A549 (cell line): ENCODE measurements around the gene KLRK1. TPM values are rescaled to one million over a fixed set of nuclear protein-coding genes. Genes with fewer than 3 reads are reported as not detected.

Source experiments
- ATAC-seq, 2 experiments: fragments of 200-7000 bp in 1 of 2; fragments of >200 bp in 1 of 2; cut with Nextera tagmentation in 1 of 2; cut with Tn5 transposase in 1 of 2; 3 replicates each; pipeline versions ENCODE4 v1.8.0 to v1.9.1; 2018 to 2020; ENCODE audit warnings: mild to moderate bottlenecking in 1 of 2, moderate library complexity in 1 of 2
- CTCF ChIA-PET: fragments of 300-600 bp; sonication (Branson Sonifier 250); formaldehyde crosslinking; extraction: SDS; loops from one replicate; lab custom pipeline; 2021; ENCODE audit warnings: antibody characterized with exemption, inconsistent platforms; lab: Yijun Ruan, JAX
- POLR2A ChIA-PET: fragments of 350-600 bp; formaldehyde crosslinking; extraction: SDS; loops from one replicate; lab custom pipeline; 2021; ENCODE audit warnings: antibody characterized with exemption, inconsistent platforms; lab: Yijun Ruan, JAX
- DNase-seq, 2 experiments: peaks; one replicate each; pipeline versions ENCODE4 v3.0.0 to v3.0.0-alpha.2; 2011 to 2016; ENCODE audit warnings: low read depth in 1 of 2, low spot score in 1 of 2
- FAIRE-seq: peaks from 2 replicates; lab custom pipeline; 2011; peaks lifted over from hg19 to GRCh38; lab: Jason Lieb, UNC
- H3K27ac ChIP-seq, 2 experiments: fragments of >200 bp; sonication (Bioruptor Twin); formaldehyde crosslinking; 3 replicates each; pipeline ENCODE4 v1.5.1; 2016 to 2017
- H3K4me1 ChIP-seq: fragments of >200 bp; sonication (Bioruptor Twin); formaldehyde crosslinking; 3 replicates; pipeline ENCODE4 v1.6.1; 2016
- H3K4me2 ChIP-seq: fragments of >200 bp; sonication (Bioruptor Twin); formaldehyde crosslinking; 3 replicates; pipeline ENCODE4 v1.6.1; 2016
- H3K4me3 ChIP-seq: fragments of >200 bp; sonication (Bioruptor Twin); formaldehyde crosslinking; 3 replicates; pipeline ENCODE4 v1.5.1; 2016
- H3K9me3 ChIP-seq: fragments of >200 bp; sonication (Bioruptor Twin); formaldehyde crosslinking; 3 replicates; pipeline ENCODE4 v1.6.1; 2016
- CBX8 ChIP-seq: fragments of 200-600 bp; sonication (generic); IDR thresholded peaks from 2 replicates; pipeline ENCODE4 v1.6.1; 2016
- EHF ChIP-seq: fragments of 250-450 bp; sonication (Bioruptor Pico); IDR thresholded peaks from 2 replicates; pipeline ENCODE4 v1.5.0; 2020; ENCODE audit warnings: mild to moderate bottlenecking
- HDAC2 ChIP-seq: fragments of 200-600 bp; sonication (generic); IDR thresholded peaks from 2 replicates; pipeline ENCODE4 v1.6.1; 2016
- HOXA7 ChIP-seq: fragments of 250-450 bp; sonication (Bioruptor Pico); IDR thresholded peaks from 2 replicates; pipeline ENCODE4 v1.5.0; 2020; ENCODE audit warnings: mild to moderate bottlenecking, moderate library complexity
- HOXB5 ChIP-seq: fragments of 250-450 bp; sonication (Bioruptor Pico); IDR thresholded peaks from 2 replicates; pipeline ENCODE4 v1.5.0; 2020; ENCODE audit warnings: mild to moderate bottlenecking, moderate library complexity
- JUN ChIP-seq, 2 experiments: fragments of >200 bp; sonication (Bioruptor Twin); formaldehyde crosslinking; IDR thresholded peaks; 2 replicates in 1 of 2; 3 replicates in 1 of 2; pipeline ENCODE4 v1.6.1; 2016 to 2017
- KDM5A ChIP-seq: fragments of 200-600 bp; sonication (generic); IDR thresholded peaks from 2 replicates; pipeline ENCODE4 v1.6.1; 2016; ENCODE audit warnings: antibody characterized with exemption, mild to moderate bottlenecking
- MAFK ChIP-seq: fragments of 450-650 bp; IDR thresholded peaks from 2 replicates; pipeline ENCODE4 v1.6.1; 2014; ENCODE audit not compliant: partially characterized antibody
- MAZ ChIP-seq: fragments of 150-350 bp; IDR thresholded peaks from 2 replicates; pipeline ENCODE4 v1.6.1; 2014; ENCODE audit warnings: antibody characterized with exemption, low read depth, low read length, borderline replicate concordance
- MYC ChIP-seq: IDR thresholded peaks from 2 replicates; pipeline ENCODE4 v1.6.1; 2012; ENCODE audit warnings: mild to moderate bottlenecking, inconsistent platforms, low read length, improper control_type of control experiment, borderline replicate concordance
- NR3C1 ChIP-seq: fragments of >200 bp; sonication (Bioruptor Twin); formaldehyde crosslinking; IDR thresholded peaks from 3 replicates; pipeline ENCODE4 v1.6.1; 2017
- PHF8 ChIP-seq: fragments of 200-600 bp; sonication (generic); IDR thresholded peaks from 2 replicates; pipeline ENCODE4 v1.6.1; 2016; ENCODE audit warnings: low read depth, mild to moderate bottlenecking, antibody characterized with exemption, moderate library complexity, borderline replicate concordance
- POLR2A ChIP-seq: IDR thresholded peaks from 2 replicates; pipeline ENCODE4 v1.6.1; 2012; ENCODE audit warnings: mild to moderate bottlenecking, low read length
- POLR2AphosphoS2 ChIP-seq: conservative IDR thresholded peaks from 2 replicates; pipeline ENCODE4 v1.6.1; 2012; ENCODE audit warnings: low read length, improper control_type of control experiment, inconsistent platforms
- RARB ChIP-seq: fragments of 250-450 bp; sonication (Bioruptor Pico); IDR thresholded peaks from 2 replicates; pipeline ENCODE4 v1.8.0; 2021; ENCODE audit warnings: mild to moderate bottlenecking, moderate library complexity
- RNF2 ChIP-seq: fragments of 200-600 bp; sonication (generic); IDR thresholded peaks from 2 replicates; pipeline ENCODE4 v1.6.1; 2016; ENCODE audit warnings: low read depth, mild to moderate bottlenecking, antibody characterized with exemption, moderate library complexity, borderline replicate concordance
- SMC3 ChIP-seq: fragments of >200 bp; sonication (Bioruptor Twin); formaldehyde crosslinking; IDR thresholded peaks from 3 replicates; pipeline ENCODE4 v1.6.1; 2018; ENCODE audit warnings: inconsistent platforms
- TFCP2L1 ChIP-seq: fragments of 250-450 bp; sonication (Bioruptor Pico); IDR thresholded peaks from 2 replicates; pipeline ENCODE4 v1.5.0; 2021; ENCODE audit warnings: mild to moderate bottlenecking
- ZNF302 ChIP-seq: fragments of 250-450 bp; sonication (Bioruptor Pico); IDR thresholded peaks from 2 replicates; pipeline ENCODE4 v1.9.0; 2021; ENCODE audit warnings: inconsistent platforms, mild to moderate bottlenecking, moderate library complexity
- WGBS: methylation state at CpG from one replicate; pipeline ENCODE4 v1.1.6; 2017; ENCODE audit errors: missing lambda C conversion rate; 5-methylcytosine and 5-hydroxymethylcytosine counted together
- polyA plus RNA-seq, 4 experiments: library from polyadenylated mRNA; depleted of rRNA in 3 of 4; stranded (reverse); fragments of >200 nt; fragmentation: RNase III in 1 of 4; extraction: RNeasy Plus Mini Kit Qiagen cat#74134 plus additional on column Dnase treatment in 1 of 4; gene quantifications; 2 replicates in 3 of 4; 3 replicates in 1 of 4; pipeline ENCODE4 v1.2.3, GENCODE V29; 2011 to 2017
- TF ChIP-seq, protein P1 (sequence below): IDR thresholded peaks from 2 replicates; pipeline ENCODE4 v1.6.1; 2012; ENCODE audit warnings: low read depth, borderline replicate concordance
- TF ChIP-seq, protein P2 (sequence below): fragments of 250-450 bp; sonication (Bioruptor Pico); IDR thresholded peaks from 2 replicates; pipeline ENCODE4 v1.5.0; 2020; ENCODE audit warnings: low read depth, mild to moderate bottlenecking, moderate library complexity
- TF ChIP-seq, protein P3 (sequence below): IDR thresholded peaks from 2 replicates; pipeline ENCODE4 v1.6.1; 2012
- TF ChIP-seq, protein P4 (sequence below): fragments of 150-350 bp; IDR thresholded peaks from 2 replicates; pipeline ENCODE4 v1.6.1; 2014; ENCODE audit warnings: low read depth, mild to moderate bottlenecking, low read length

The KLRK1 gene
- polyA plus RNA-seq, 2 of the 4 experiments (the other 2 are of a cell fraction), result not detected

DNA sequence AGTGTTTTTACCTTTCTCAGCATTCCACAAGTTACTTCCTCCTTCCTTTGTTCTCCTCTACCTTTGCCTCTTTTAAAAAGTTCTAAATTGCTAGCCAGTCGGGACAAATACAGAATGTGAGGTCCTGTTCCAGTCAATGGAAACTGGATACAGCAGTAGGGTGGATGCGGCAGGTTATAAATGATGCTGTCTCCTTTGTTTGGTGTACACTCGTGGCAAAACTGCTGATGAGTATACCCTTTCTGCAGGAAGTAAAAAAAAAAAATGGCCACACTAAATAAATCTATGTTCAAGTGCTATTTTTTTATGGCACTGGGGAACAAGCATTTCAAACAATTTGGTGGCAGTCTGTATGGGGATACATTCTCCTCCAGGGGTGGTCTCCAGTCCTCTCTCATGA lies 27.5 kb downstream of the KLRK1 start:
- WGBS, result 60% methylated on average over 3 of the region's 3 CpGs
- CTCF ChIA-PET, result no interaction called here
- POLR2A ChIA-PET, result no interaction called here
- DNase-seq (no peak), FAIRE-seq (no peak)
- H3K4me2 ChIP-seq, result no peak overlapping the region
- H3K27ac ChIP-seq, result no peak overlapping the region
- TF ChIP-seq SMC3 (no peak), RNF2 (no peak), NR3C1 (no peak), HOXA7 (CRISPR knock-in tag) (no peak), MAZ (no peak), HDAC2 (no peak), JUN (IDR thresholded peaks at IDR 0.05) (no peak), PHF8 (no peak), EHF (CRISPR knock-in tag) (no peak), ZNF302 (CRISPR knock-in tag) (no peak), POLR2A (no peak), MYC (no peak), TFCP2L1 (CRISPR knock-in tag) (no peak), HOXB5 (no peak), KDM5A (no peak)
- TF ChIP-seq, protein P1, sequence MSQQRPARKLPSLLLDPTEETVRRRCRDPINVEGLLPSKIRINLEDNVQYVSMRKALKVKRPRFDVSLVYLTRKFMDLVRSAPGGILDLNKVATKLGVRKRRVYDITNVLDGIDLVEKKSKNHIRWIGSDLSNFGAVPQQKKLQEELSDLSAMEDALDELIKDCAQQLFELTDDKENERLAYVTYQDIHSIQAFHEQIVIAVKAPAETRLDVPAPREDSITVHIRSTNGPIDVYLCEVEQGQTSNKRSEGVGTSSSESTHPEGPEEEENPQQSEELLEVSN, result no peak
- TF ChIP-seq, protein P2, sequence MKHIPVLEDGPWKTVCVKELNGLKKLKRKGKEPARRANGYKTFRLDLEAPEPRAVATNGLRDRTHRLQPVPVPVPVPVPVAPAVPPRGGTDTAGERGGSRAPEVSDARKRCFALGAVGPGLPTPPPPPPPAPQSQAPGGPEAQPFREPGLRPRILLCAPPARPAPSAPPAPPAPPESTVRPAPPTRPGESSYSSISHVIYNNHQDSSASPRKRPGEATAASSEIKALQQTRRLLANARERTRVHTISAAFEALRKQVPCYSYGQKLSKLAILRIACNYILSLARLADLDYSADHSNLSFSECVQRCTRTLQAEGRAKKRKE (CRISPR knock-in tag), result no peak
- TF ChIP-seq, all 56 proteins: peak for 0
- Histone ChIP-seq H3K9me3 (no peaks in the 10 kb centered on the region), H3K4me3 (no peak overlapping the region), H3K4me1 (peaks cover 15% of the 10 kb centered on the region; the same call in 2 of the 3 replicates)
- no peak for ATAC-seq

DNA sequence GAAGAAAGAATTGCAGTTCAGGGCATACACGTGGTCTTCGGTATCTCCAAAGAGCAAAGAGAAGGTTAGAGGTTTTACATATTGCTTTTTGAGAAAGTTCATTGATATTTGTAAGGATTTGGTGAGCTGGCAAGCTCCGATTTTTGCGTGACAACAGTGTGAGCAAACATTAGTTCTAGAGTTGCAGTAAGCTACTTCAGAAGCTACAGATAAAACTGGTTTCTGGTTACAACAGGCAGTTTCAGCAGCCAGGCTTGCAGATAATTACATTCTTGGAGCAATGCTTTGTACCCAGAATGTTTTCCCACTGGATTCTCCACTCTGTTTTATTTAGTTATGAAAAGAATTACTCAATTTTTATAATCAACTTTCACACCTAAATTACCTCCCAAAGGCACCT lies 28.2 kb downstream of the KLRK1 start:
- POLR2A ChIA-PET, result no interaction called here
- TF ChIP-seq RARB (CRISPR knock-in tag) (no peak), MAFK (no peak), CBX8 (no peak), POLR2AphosphoS2 (no peak)
- TF ChIP-seq, protein P3, sequence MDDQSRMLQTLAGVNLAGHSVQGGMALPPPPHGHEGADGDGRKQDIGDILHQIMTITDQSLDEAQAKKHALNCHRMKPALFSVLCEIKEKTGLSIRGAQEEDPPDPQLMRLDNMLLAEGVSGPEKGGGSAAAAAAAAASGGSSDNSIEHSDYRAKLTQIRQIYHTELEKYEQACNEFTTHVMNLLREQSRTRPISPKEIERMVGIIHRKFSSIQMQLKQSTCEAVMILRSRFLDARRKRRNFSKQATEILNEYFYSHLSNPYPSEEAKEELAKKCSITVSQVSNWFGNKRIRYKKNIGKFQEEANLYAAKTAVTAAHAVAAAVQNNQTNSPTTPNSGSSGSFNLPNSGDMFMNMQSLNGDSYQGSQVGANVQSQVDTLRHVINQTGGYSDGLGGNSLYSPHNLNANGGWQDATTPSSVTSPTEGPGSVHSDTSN, result no peak
- TF ChIP-seq, protein P4, sequence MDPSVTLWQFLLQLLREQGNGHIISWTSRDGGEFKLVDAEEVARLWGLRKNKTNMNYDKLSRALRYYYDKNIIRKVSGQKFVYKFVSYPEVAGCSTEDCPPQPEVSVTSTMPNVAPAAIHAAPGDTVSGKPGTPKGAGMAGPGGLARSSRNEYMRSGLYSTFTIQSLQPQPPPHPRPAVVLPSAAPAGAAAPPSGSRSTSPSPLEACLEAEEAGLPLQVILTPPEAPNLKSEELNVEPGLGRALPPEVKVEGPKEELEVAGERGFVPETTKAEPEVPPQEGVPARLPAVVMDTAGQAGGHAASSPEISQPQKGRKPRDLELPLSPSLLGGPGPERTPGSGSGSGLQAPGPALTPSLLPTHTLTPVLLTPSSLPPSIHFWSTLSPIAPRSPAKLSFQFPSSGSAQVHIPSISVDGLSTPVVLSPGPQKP, result no peak
- TF ChIP-seq, protein P2 (CRISPR knock-in tag), result no peak
- no peak overlapping the region for H3K4me2 ChIP-seq
- H3K9me3 ChIP-seq, result no peaks in the 10 kb centered on the region
- CTCF ChIA-PET, result interaction anchor here (1.3 kb wide), 1 partner anchor 838 kb away, joined by 3 read pairs; no protein-coding TSS in a partner anchor
- H3K27ac ChIP-seq, result no peak overlapping the region
- FAIRE-seq, result no peak
- peaks cover 13% of the 10 kb centered on the region; the same call in 2 of the 3 replicates for H3K4me1 ChIP-seq
- H3K4me3 ChIP-seq, result no peak overlapping the region
- WGBS, result 58% methylated on average over 4 of the region's 4 CpGs
- no peak for ATAC-seq
- DNase-seq, result no peak
